Measurements from ENCODE around the gene DGLUCY.

- no peak for TF ChIP-seq POLR2A (IDR thresholded peaks at IDR 0.05; ENCODE audit: low read depth, low read length)
- no peak for TF ChIP-seq TAF1 (IDR thresholded peaks at IDR 0.05; ENCODE audit: low read depth, low read length)
- TF ChIP-seq POLR2AphosphoS5 (IDR thresholded peaks at IDR 0.05; ENCODE audit: low read depth, low read length): no peak
- no peak for TF ChIP-seq POU2F2 (IDR thresholded peaks at IDR 0.05; ENCODE audit: low read depth, low read length)
- no peak for TF ChIP-seq PAX5 (IDR thresholded peaks at IDR 0.05; ENCODE audit: insufficient read depth, low read length, severe bottlenecking)
Measured at GRCh38 chr14:91180611-91181010, 66.7 kb downstream of the DGLUCY start.

Data from GM12891 (cell line).